Measurements from ENCODE around the gene PFKFB3.

DNA sequence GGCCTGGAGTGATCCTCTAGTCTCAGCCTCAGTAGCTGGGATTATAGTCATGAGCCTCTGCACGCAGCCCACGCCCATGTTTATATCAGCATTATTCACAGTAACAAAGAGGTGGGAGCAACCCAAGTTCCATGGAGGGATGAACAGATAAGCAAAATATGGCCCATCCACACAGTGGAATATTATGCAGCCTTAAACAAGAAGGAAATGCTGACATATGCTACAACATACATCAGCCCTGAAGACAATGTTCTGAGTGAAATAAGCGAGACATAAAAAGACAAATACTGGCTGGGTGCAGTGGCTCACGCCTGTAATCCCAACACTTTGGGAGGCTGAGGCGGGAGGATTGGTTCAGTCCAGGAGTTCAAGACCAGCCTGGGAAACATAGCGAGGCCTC lies 21.5 kb upstream of the PFKFB3 start:
- no peak for TF ChIP-seq CHD4 (IDR thresholded peaks at IDR 0.05; ENCODE audit: borderline replicate concordance, low read length)
- no peak for TF ChIP-seq ZNF432 (CRISPR knock-in tag; IDR thresholded peaks at IDR 0.05; ENCODE audit: borderline replicate concordance)
- TF ChIP-seq, protein P1, sequence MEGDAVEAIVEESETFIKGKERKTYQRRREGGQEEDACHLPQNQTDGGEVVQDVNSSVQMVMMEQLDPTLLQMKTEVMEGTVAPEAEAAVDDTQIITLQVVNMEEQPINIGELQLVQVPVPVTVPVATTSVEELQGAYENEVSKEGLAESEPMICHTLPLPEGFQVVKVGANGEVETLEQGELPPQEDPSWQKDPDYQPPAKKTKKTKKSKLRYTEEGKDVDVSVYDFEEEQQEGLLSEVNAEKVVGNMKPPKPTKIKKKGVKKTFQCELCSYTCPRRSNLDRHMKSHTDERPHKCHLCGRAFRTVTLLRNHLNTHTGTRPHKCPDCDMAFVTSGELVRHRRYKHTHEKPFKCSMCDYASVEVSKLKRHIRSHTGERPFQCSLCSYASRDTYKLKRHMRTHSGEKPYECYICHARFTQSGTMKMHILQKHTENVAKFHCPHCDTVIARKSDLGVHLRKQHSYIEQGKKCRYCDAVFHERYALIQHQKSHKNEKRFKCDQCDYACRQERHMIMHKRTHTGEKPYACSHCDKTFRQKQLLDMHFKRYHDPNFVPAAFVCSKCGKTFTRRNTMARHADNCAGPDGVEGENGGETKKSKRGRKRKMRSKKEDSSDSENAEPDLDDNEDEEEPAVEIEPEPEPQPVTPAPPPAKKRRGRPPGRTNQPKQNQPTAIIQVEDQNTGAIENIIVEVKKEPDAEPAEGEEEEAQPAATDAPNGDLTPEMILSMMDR (CRISPR knock-in tag; IDR thresholded peaks at IDR 0.05): no peak
- no peak for TF ChIP-seq KAT7 (CRISPR knock-in tag; IDR thresholded peaks at IDR 0.05; ENCODE audit: borderline replicate concordance)
- no peak for TF ChIP-seq ZNF549 (CRISPR knock-in tag; IDR thresholded peaks at IDR 0.05)
- no peak for TF ChIP-seq POLR2A (IDR thresholded peaks at IDR 0.05; ENCODE audit: insufficient read depth in 1 of 2, low read depth in 2 of 2, low read length in 2 of 2)
- no peak for TF ChIP-seq ZNF564 (CRISPR knock-in tag; IDR thresholded peaks at IDR 0.05)
- no peak for TF ChIP-seq TCF7L2 (IDR thresholded peaks at IDR 0.05; ENCODE audit: low read depth, low read length)
- no peak for TF ChIP-seq ZNF264 (CRISPR knock-in tag; IDR thresholded peaks at IDR 0.05)
- TF ChIP-seq HMGXB4 (CRISPR knock-in tag; IDR thresholded peaks at IDR 0.05; ENCODE audit: borderline replicate concordance in 1 of 2, low read depth in 1 of 2): no peak
- TF ChIP-seq ZUFSP (CRISPR knock-in tag; IDR thresholded peaks at IDR 0.05; ENCODE audit: borderline replicate concordance): no peak
